GM12872 (cell line): ENCODE measurements around the gene FAM3B.

Experiments used
- TF ChIP-seq, protein P1 (sequence below): IDR thresholded peaks from 3 replicates; pipeline ENCODE4 v1.5.1; 2011; ENCODE audit warnings: low read depth, mild to moderate bottlenecking, low read length, moderate library complexity; ENCODE audit not compliant: insufficient read depth

The FAM3B gene

DNA sequence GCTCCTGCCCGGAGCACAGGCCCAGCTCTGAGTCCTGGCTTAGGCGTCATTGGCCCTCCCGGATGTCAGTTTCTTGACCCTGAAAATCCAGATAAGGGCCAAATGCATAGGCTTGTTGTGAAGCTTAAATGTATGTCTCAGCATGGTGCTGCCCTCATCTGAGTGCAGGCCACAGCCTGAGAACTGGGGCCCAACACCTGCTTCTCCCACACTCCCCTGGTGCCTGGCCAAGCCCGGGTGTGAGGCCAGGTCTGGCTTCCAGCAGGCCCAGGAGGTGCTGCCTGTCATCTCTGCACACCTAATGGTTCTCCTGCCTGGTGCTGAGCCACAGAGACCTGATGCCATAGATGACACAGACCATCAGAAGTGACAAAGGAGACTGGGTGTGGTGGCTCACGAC lies 59.3 kb downstream of the FAM3B start:
- TF ChIP-seq, protein P1, sequence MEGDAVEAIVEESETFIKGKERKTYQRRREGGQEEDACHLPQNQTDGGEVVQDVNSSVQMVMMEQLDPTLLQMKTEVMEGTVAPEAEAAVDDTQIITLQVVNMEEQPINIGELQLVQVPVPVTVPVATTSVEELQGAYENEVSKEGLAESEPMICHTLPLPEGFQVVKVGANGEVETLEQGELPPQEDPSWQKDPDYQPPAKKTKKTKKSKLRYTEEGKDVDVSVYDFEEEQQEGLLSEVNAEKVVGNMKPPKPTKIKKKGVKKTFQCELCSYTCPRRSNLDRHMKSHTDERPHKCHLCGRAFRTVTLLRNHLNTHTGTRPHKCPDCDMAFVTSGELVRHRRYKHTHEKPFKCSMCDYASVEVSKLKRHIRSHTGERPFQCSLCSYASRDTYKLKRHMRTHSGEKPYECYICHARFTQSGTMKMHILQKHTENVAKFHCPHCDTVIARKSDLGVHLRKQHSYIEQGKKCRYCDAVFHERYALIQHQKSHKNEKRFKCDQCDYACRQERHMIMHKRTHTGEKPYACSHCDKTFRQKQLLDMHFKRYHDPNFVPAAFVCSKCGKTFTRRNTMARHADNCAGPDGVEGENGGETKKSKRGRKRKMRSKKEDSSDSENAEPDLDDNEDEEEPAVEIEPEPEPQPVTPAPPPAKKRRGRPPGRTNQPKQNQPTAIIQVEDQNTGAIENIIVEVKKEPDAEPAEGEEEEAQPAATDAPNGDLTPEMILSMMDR: no peak

GRCh38 chr21:41377715-41378114 lies 61.1 kb downstream of the FAM3B start:
- TF ChIP-seq, protein P1: no peak

DNA sequence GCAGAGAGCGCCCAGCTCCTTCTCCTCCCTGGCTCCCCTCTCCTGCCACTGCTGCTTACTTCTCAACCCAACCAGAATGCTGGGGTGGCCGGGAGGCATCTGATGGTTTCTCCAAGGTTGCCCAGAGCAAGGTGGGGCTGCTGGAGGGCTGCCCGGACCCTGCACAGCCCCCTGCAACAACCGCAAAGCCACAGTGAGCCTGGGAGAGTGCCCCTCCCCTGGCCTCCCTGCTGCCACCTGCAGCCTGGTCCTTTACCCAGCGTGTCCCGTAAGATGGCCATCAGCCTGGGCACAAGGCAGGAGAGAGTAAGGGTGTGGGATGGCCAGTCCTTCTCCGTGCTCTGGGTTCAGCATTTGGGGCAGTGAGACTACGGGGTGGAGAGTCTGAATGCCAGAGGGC lies 62.2 kb downstream of the FAM3B start:
- TF ChIP-seq, protein P1: no peak

- TF ChIP-seq, protein P1: no peak
These were observed 63.3 kb downstream of the FAM3B start for GRCh38 chr21:41379901-41380300.

DNA sequence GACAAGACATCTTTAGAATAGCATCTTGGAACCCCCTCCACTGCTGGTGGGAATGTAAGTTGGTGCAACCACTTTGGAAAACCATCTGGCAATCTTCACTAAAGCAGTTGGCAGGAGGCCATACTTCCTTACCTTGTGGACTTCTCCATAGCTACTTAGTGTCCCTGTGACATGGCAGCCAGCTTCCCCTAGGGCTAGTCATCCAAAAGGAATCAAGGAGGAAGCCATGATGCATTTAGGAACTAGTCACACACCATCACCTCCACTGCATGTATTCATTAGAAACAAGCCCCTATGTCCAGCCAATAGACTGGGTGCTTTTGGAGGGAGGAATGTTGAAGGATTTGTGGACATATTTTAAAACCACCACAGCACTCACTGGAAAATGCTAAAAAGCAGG lies 65.1 kb downstream of the FAM3B start:
- TF ChIP-seq, protein P1: no peak

GRCh38 chr21:41387042-41387819 lies 70.6 kb downstream of the FAM3B start:
- TF ChIP-seq, protein P1: no peak

GRCh38 chr21:41387824-41388223 lies 71.2 kb downstream of the FAM3B start:
- TF ChIP-seq, protein P1: no peak

DNA sequence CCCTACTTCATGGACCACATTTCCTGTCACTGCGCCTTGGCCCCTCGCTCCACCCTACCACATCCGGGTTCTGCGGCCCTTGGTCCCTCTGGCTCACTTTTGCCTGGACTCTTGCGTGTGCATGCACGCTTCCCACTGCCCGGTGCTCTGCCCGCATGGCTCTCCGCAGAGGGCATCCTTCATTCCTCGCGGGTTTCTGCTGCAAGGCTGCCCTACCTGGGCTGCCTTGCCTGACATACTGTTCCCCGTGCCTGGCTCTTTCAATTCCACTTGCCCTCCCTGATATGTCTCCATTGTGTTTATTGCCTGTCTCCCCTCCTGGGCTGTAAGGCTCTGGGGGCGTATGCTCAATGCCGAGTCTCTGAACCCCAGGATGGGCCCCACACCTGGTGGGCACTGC lies 71.7 kb downstream of the FAM3B start:
- TF ChIP-seq, protein P1: no peak
